H1 (cell line): ENCODE data around the gene CLNS1A. TPM values are rescaled to one million over a fixed set of nuclear protein-coding genes. Genes with fewer than 3 reads are reported as not detected.

ENCODE experiments used
- CTCF ChIA-PET: fragments of 300-600 bp; sonication (Branson Sonifier 250); formaldehyde crosslinking; loops from one replicate; lab custom pipeline; 2021; ENCODE audit not compliant: partially characterized antibody; lab: Charles Lee
- POLR2A ChIA-PET: fragments of 300-600 bp; sonication (Branson Sonifier 250); formaldehyde crosslinking; loops from one replicate; lab custom pipeline; 2021; ENCODE audit warnings: inconsistent platforms; ENCODE audit not compliant: partially characterized antibody; lab: Charles Lee
- DNase-seq, 2 experiments: peaks; one replicate each; pipeline versions ENCODE4 v3.0.0 to v3.0.0-alpha.2; 2010 to 2022; ENCODE audit warnings: low spot score in 2 of 2, low read depth in 1 of 2, mixed read lengths in 1 of 2
- FAIRE-seq: peaks from 2 replicates; lab custom pipeline; 2011; peaks lifted over from hg19 to GRCh38; lab: Jason Lieb, UNC
- H2AFZ ChIP-seq: 2 replicates; pipeline ENCODE4 v1.8.1; 2012; ENCODE audit warnings: low read length, inconsistent platforms
- H2AK5ac ChIP-seq: 2 replicates; pipeline ENCODE4 v1.6.1; 2013; ENCODE audit warnings: low read depth, low read length
- H2BK120ac ChIP-seq: replicated peaks from 2 replicates; pipeline ENCODE3; 2013; ENCODE audit warnings: low read depth, low read length, inconsistent platforms
- H2BK12ac ChIP-seq: 2 replicates; pipeline ENCODE4 v1.6.1; 2013; ENCODE audit warnings: low read depth, low read length
- H2BK15ac ChIP-seq: 2 replicates; pipeline ENCODE4 v1.6.1; 2013; ENCODE audit warnings: low read length
- H2BK20ac ChIP-seq: 2 replicates; pipeline ENCODE4 v1.6.1; 2013; ENCODE audit warnings: low read length
- H2BK5ac ChIP-seq: 2 replicates; pipeline ENCODE4 v1.6.1; 2013; ENCODE audit warnings: low read depth, low read length
- H3K14ac ChIP-seq: 2 replicates; pipeline ENCODE4 v1.6.1; 2013; ENCODE audit warnings: inconsistent platforms; ENCODE audit not compliant: insufficient read length
- H3K18ac ChIP-seq: 2 replicates; pipeline ENCODE4 v1.6.1; 2013; ENCODE audit warnings: low read length; ENCODE audit errors: extremely low read depth
- H3K23ac ChIP-seq: 2 replicates; pipeline ENCODE4 v1.6.1; 2013; ENCODE audit warnings: inconsistent platforms; ENCODE audit not compliant: insufficient read length
- H3K23me2 ChIP-seq: 2 replicates; pipeline ENCODE4 v1.6.1; 2013; ENCODE audit warnings: low read depth, low read length
- H3K27ac ChIP-seq: 2 replicates; pipeline ENCODE4 v1.6.1; 2011; ENCODE audit warnings: low read depth, low read length, inconsistent platforms
- H3K27me3 ChIP-seq, 4 experiments: replicated peaks in 1 of 4; 1 replicate in 1 of 4; 2 replicates in 3 of 4; pipeline versions ENCODE4 v1.6.1 to v1.8.1; 2011 to 2013; ENCODE audit warnings: low read length in 3 of 4, mild to moderate bottlenecking in 3 of 4, inconsistent platforms in 2 of 4, mixed read lengths in 2 of 4, moderate library complexity in 1 of 4; ENCODE audit not compliant: control insufficient read depth in 3 of 4, insufficient read depth in 3 of 4; ENCODE audit errors: extremely low read depth in 1 of 4
- H3K36me3 ChIP-seq, 4 experiments: 2 replicates each; pipeline versions ENCODE4 v1.6.1 to v1.8.1; 2011 to 2013; ENCODE audit warnings: mild to moderate bottlenecking in 4 of 4, low read length in 3 of 4, moderate library complexity in 2 of 4, control low read depth in 1 of 4, inconsistent platforms in 1 of 4; ENCODE audit not compliant: insufficient read depth in 4 of 4, control insufficient read depth in 2 of 4
- H3K4ac ChIP-seq: replicated peaks from 2 replicates; pipeline ENCODE3; 2013; ENCODE audit warnings: low read length, low read depth, mixed read lengths, inconsistent platforms; ENCODE audit not compliant: insufficient read length
- H3K4me1 ChIP-seq, 4 experiments: replicated peaks in 1 of 4; 1 replicate in 1 of 4; 2 replicates in 3 of 4; pipeline versions ENCODE4 v1.6.1 to v1.8.1; 2011 to 2013; ENCODE audit warnings: low read length in 3 of 4, inconsistent platforms in 2 of 4, mixed read lengths in 1 of 4; ENCODE audit not compliant: insufficient read depth in 4 of 4, control insufficient read depth in 3 of 4
- H3K4me2 ChIP-seq, 2 experiments: 2 replicates each; pipeline versions ENCODE4 v1.6.1 to v1.8.1; 2011 to 2013; ENCODE audit warnings: low read depth in 2 of 2, low read length in 2 of 2, control low read depth in 1 of 2, inconsistent platforms in 1 of 2, mild to moderate bottlenecking in 1 of 2; ENCODE audit not compliant: insufficient read depth in 1 of 2
- H3K4me3 ChIP-seq, 4 experiments: fragments of 200-600, 300-600 bp in 1 of 4; sonication (generic), shearing (Covaris generic), sonication (Bioruptor Twin) in 1 of 4; 2 replicates each; pipeline versions ENCODE4 v1.5.1 to v1.8.1; 2011 to 2016; ENCODE audit warnings: low read length in 4 of 4, low read depth in 3 of 4, control low read depth in 2 of 4, inconsistent platforms in 2 of 4, mild to moderate bottlenecking in 2 of 4, mixed read lengths in 1 of 4, moderate library complexity in 1 of 4; ENCODE audit not compliant: insufficient read depth in 2 of 4; ENCODE audit errors: extremely low read depth in 1 of 4
- H3K56ac ChIP-seq: replicated peaks from 2 replicates; pipeline ENCODE3; 2013; ENCODE audit warnings: low read depth, mild to moderate bottlenecking, mixed read lengths, low read length, inconsistent platforms; ENCODE audit not compliant: insufficient read length
- H3K79me1 ChIP-seq: 2 replicates; pipeline ENCODE4 v1.6.1; 2013; ENCODE audit warnings: low read depth, low read length, control low read depth
- H3K79me2 ChIP-seq, 2 experiments: 2 replicates each; pipeline versions ENCODE4 v1.6.1 to v1.8.1; 2012 to 2013; ENCODE audit warnings: low read length in 2 of 2, mild to moderate bottlenecking in 2 of 2, inconsistent platforms in 1 of 2; ENCODE audit not compliant: insufficient read depth in 2 of 2, control insufficient read depth in 1 of 2
- H3K9ac ChIP-seq, 4 experiments: replicated peaks in 1 of 4; 1 replicate in 1 of 4; 2 replicates in 3 of 4; pipeline versions ENCODE4 v1.6.1 to v1.8.1; 2011 to 2013; ENCODE audit warnings: low read depth in 3 of 4, low read length in 3 of 4, control low read depth in 2 of 4, mild to moderate bottlenecking in 2 of 4, moderate library complexity in 2 of 4, inconsistent platforms in 1 of 4; ENCODE audit errors: extremely low read depth in 1 of 4
- H3K9me3 ChIP-seq, 2 experiments: 2 replicates each; pipeline versions ENCODE4 v1.6.1 to v1.8.1; 2012 to 2013; ENCODE audit warnings: mild to moderate bottlenecking in 2 of 2, moderate library complexity in 2 of 2, control low read depth in 1 of 2, inconsistent platforms in 1 of 2, low read depth in 1 of 2, low read length in 1 of 2, mixed read lengths in 1 of 2; ENCODE audit not compliant: insufficient read depth in 2 of 2
- H4K20me1 ChIP-seq, 2 experiments: replicated peaks in 1 of 2; 2 replicates each; pipeline versions ENCODE3 to v1.8.1; 2011 to 2013; ENCODE audit warnings: inconsistent platforms in 2 of 2, low read length in 2 of 2, mild to moderate bottlenecking in 1 of 2; ENCODE audit not compliant: insufficient read depth in 2 of 2, control insufficient read depth in 1 of 2
- H4K5ac ChIP-seq: 2 replicates; pipeline ENCODE4 v1.6.1; 2013; ENCODE audit warnings: low read length, low read depth, mixed read lengths, inconsistent platforms; ENCODE audit not compliant: insufficient read length
- H4K8ac ChIP-seq: 2 replicates; pipeline ENCODE4 v1.8.0; 2013; ENCODE audit warnings: mild to moderate bottlenecking, moderate library complexity, low read length, inconsistent platforms; ENCODE audit not compliant: insufficient read depth; ENCODE audit errors: extremely low read depth
- H4K91ac ChIP-seq: replicated peaks from 2 replicates; pipeline ENCODE3; 2013; ENCODE audit warnings: low read length, mixed read lengths, inconsistent platforms; ENCODE audit not compliant: insufficient read length
- BACH1 ChIP-seq: IDR thresholded peaks from 2 replicates; pipeline ENCODE4 v1.6.1; 2012; ENCODE audit warnings: low read length, improper control_type of control experiment
- EZH2 ChIP-seq: fragments of 200-600 bp; sonication (generic); IDR thresholded peaks from 2 replicates; pipeline ENCODE4 v1.7.1; 2012; ENCODE audit warnings: low read depth, mild to moderate bottlenecking, moderate library complexity, low read length, inconsistent platforms; ENCODE audit not compliant: severe bottlenecking
- MAFK ChIP-seq: IDR thresholded peaks from 2 replicates; pipeline ENCODE4 v1.6.1; 2012; ENCODE audit warnings: low read depth, mild to moderate bottlenecking, improper control_type of control experiment, low read length
- PHF8 ChIP-seq: fragments of 200-600 bp; sonication (generic); conservative IDR thresholded peaks from 2 replicates; pipeline ENCODE4 v1.7.1; 2012; ENCODE audit warnings: low read depth, mild to moderate bottlenecking, inconsistent platforms, low read length, moderate library complexity
- RAD21 ChIP-seq, 2 experiments: IDR thresholded peaks in 1 of 2; conservative IDR thresholded peaks in 1 of 2; 2 replicates each; pipeline ENCODE4 v1.6.1; 2011; ENCODE audit warnings: low read depth in 2 of 2, low read length in 2 of 2, improper control_type of control experiment in 1 of 2, inconsistent platforms in 1 of 2, mild to moderate bottlenecking in 1 of 2, moderate library complexity in 1 of 2
- SAP30 ChIP-seq: fragments of 300-600 bp; sonication (generic); IDR thresholded peaks from 2 replicates; pipeline ENCODE4 v1.7.1; 2012; ENCODE audit warnings: low read length, moderate library complexity, mild to moderate bottlenecking, inconsistent platforms; ENCODE audit not compliant: insufficient read depth, insufficient replicate concordance
- SIN3A ChIP-seq, 2 experiments: IDR thresholded peaks in 1 of 2; conservative IDR thresholded peaks in 1 of 2; 2 replicates each; pipeline ENCODE4 v1.6.1; 2011 to 2012; ENCODE audit warnings: low read length in 2 of 2, improper control_type of control experiment in 1 of 2, low read depth in 1 of 2, mild to moderate bottlenecking in 1 of 2
- SP1 ChIP-seq: IDR thresholded peaks from 2 replicates; pipeline ENCODE4 v1.6.1; 2011; ENCODE audit warnings: low read depth, low read length
- SP2 ChIP-seq: IDR thresholded peaks from 2 replicates; pipeline ENCODE4 v1.6.1; 2012; ENCODE audit warnings: mild to moderate bottlenecking, low read length, inconsistent platforms
- SUZ12 ChIP-seq: fragments of 200-600 bp; sonication (generic); IDR thresholded peaks from 2 replicates; pipeline ENCODE4 v1.6.1; 2012; ENCODE audit warnings: mild to moderate bottlenecking, inconsistent platforms, low read length, moderate library complexity, mixed read lengths
- TAF1 ChIP-seq: IDR thresholded peaks from 2 replicates; pipeline ENCODE4 v1.6.1; 2011; ENCODE audit warnings: mild to moderate bottlenecking, low read depth, low read length
- ZNF274 ChIP-seq: IDR thresholded peaks from 2 replicates; pipeline ENCODE4 v1.7.0; 2012; ENCODE audit warnings: low read length, borderline replicate concordance; ENCODE audit errors: extremely low read depth
- WGBS, 2 experiments: shearing (Covaris generic) in 1 of 2; methylation state at CpG; one replicate each; pipeline versions ENCODE4 v1.1.6 to v1.1.7; 2013 to 2015; ENCODE audit warnings: low lambda C conversion rate in 2 of 2, mixed read lengths in 2 of 2, inconsistent platforms in 1 of 2, low coverage in 1 of 2, missing lambda C conversion rate in 1 of 2; ENCODE audit not compliant: insufficient replicate concordance in 2 of 2, insufficient coverage in 1 of 2, insufficient read length in 1 of 2; ENCODE audit errors: extremely low coverage in 1 of 2, missing lambda C conversion rate in 1 of 2; 5-methylcytosine and 5-hydroxymethylcytosine counted together
- polyA plus RNA-seq, 7 experiments: library from polyadenylated mRNA; depleted of rRNA in 3 of 7; stranded (reverse) in 5 of 7; unstranded in 2 of 7; fragments of >200 nt in 5 of 7; fragments of 200-250 nt in 2 of 7; gene quantifications; 1 replicate in 5 of 7; 2 replicates in 1 of 7; 4 replicates in 1 of 7; pipeline versions ENCODE4 v1.2.1 to v1.2.3, GENCODE V29; 2011 to 2013; ENCODE audit warnings: missing spikeins in 2 of 7, mixed read lengths in 2 of 7
- total RNA-seq: library from RNA; stranded (reverse); fragmentation: NEBNext Ultra II Directional; extraction: Animal tissue kit (Norgen Biotek cat#: 25700); gene quantifications from 2 replicates; pipeline ENCODE4 v1.2.1, GENCODE V29; 2021
- TF ChIP-seq, protein P1 (sequence below): IDR thresholded peaks from 2 replicates; pipeline ENCODE4 v1.6.1; 2012; ENCODE audit warnings: inconsistent platforms

The CLNS1A gene
- total and polyA plus RNA-seq, 2 of the 8 experiments (the other 6 are each of a cell fraction or from before 2014, with no cell fraction given) = 136 to 177 TPM

GRCh38 chr11:77644887-77645286 is 7.3 kb upstream of the CLNS1A start:
- Histone ChIP-seq H2AFZ (no peak overlapping the region), H3K9ac (no peak overlapping the region), H4K5ac (no peak overlapping the region), H3K23me2 (no peaks in the 10 kb centered on the region), H2BK120ac (no peak overlapping the region), H3K4me3 (no peak overlapping the region), H2AK5ac (no peak overlapping the region), H3K4me2 (no peak overlapping the region), H3K9me3 (no peaks in the 10 kb centered on the region), H2BK5ac (no peak overlapping the region), H3K23ac (no peak overlapping the region), H4K20me1 (no peaks in the 10 kb centered on the region), H3K4ac (no peak overlapping the region), H2BK12ac (no peak overlapping the region), H4K91ac (no peak overlapping the region), H4K8ac (no peak overlapping the region), H3K14ac (no peak overlapping the region), H3K4me1 (no peaks in the 10 kb centered on the region), H3K36me3 (no peaks in the 10 kb centered on the region), H2BK15ac (no peak overlapping the region), H3K79me2 (no peaks in the 10 kb centered on the region), H3K56ac (no peak overlapping the region), H3K27ac (no peak overlapping the region), H3K79me1 (no peaks in the 10 kb centered on the region), H3K18ac (no peak overlapping the region), H2BK20ac (no peak overlapping the region), H3K27me3 (no peaks in the 10 kb centered on the region)
- 100% methylated on average over 1 of the region's 1 CpG; no CpG with 5 or more reads in 1 of the 2 experiments for WGBS, 2 experiments
- no peak for FAIRE-seq
- POLR2A ChIA-PET = interaction anchor here (1.0 kb wide), 1 partner anchor 9 kb away, joined by 4 read pairs; no protein-coding TSS in a partner anchor
- CTCF ChIA-PET = interaction anchor here (1.4 kb wide), 1 partner anchor 9 kb away, joined by 3 read pairs; no protein-coding TSS in a partner anchor
- DNase-seq = no peak
- TF ChIP-seq SIN3A (conservative IDR thresholded peaks at IDR 0.05 in 1 of 2, IDR thresholded peaks at IDR 0.05 in 1 of 2; ENCODE audit: low read depth in 1 of 2, low read length in 2 of 2) (no peak), RAD21 (IDR thresholded peaks at IDR 0.05 in 1 of 2, conservative IDR thresholded peaks at IDR 0.05 in 1 of 2; ENCODE audit: low read depth in 2 of 2, low read length in 2 of 2) (no peak), SAP30 (no peak), PHF8 (no peak), MAFK (no peak), TAF1 (no peak), BACH1 (no peak), SUZ12 (no peak), ZNF274 (no peak), SP1 (no peak), EZH2 (no peak), SP2 (no peak)
- TF ChIP-seq, protein P1, sequence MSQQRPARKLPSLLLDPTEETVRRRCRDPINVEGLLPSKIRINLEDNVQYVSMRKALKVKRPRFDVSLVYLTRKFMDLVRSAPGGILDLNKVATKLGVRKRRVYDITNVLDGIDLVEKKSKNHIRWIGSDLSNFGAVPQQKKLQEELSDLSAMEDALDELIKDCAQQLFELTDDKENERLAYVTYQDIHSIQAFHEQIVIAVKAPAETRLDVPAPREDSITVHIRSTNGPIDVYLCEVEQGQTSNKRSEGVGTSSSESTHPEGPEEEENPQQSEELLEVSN = no peak
